GM19238 (cell line): ENCODE data around the gene OAS3.

ENCODE experiments used
- DNase-seq: peaks from one replicate; pipeline ENCODE4 v3.0.0; 2011; ENCODE audit warnings: low spot score; ENCODE audit not compliant: insufficient read length

The OAS3 gene

GRCh38 chr12:113014565-113014964 lies 76.3 kb downstream of the OAS3 start:
- DNase-seq: no peak

- no peak for DNase-seq
Observed at GRCh38 chr12:113016796-113017195, 78.5 kb downstream of the OAS3 start.

- DNase-seq: no peak
Observed at GRCh38 chr12:113019025-113019424, 80.8 kb downstream of the OAS3 start.

DNA sequence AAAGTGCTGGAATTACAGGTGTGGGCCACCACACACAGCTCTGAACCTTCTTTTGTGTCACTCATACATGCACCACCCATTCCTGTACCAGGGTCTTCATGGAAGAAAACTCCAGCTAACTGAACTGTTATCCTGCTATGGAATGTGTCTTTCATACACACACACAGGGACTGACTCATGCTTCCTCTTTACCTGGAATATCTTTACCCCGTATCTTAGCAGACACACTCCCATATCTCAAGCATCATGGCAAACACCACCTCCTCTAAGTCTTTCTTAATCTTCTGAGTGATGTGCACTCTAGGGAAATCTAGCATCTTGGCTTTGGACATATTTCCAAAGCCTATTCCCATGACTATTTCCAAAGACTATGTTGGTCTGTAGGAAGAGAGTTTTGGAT lies 83.2 kb downstream of the OAS3 start:
- DNase-seq: no peak
